K562 (cell line): ENCODE measurements around the gene FBRS. TPM values are rescaled to one million over a fixed set of nuclear protein-coding genes. Genes with fewer than 3 reads are reported as not detected.
A peak's percentile ranks its signal among the peaks of the same experiment; 100 is the strongest.

Source experiments
- ASH1L ChIP-seq: fragments of 450-650 bp; IDR thresholded peaks from 2 replicates; pipeline ENCODE4 v1.6.1; 2018; ENCODE audit warnings: borderline replicate concordance, mild to moderate bottlenecking, low read depth; ENCODE audit not compliant: partially characterized antibody
- C11orf30 ChIP-seq: fragments of 450-650 bp; IDR thresholded peaks from 2 replicates; pipeline ENCODE4 v1.6.1; 2016; ENCODE audit warnings: low read depth, mild to moderate bottlenecking
- FOXK1 ChIP-seq: sonication (generic); formaldehyde crosslinking; IDR thresholded peaks from 2 replicates; pipeline ENCODE4 v1.8.0; 2022; ENCODE audit warnings: missing genetic modification reagents, mild to moderate bottlenecking, borderline replicate concordance
- FUS ChIP-seq: fragments of 200-400 bp; formaldehyde crosslinking; optimal IDR thresholded peaks from 2 replicates; pipeline ENCODE3; 2017; ENCODE audit warnings: low read depth, low read length
- GABPB2 ChIP-seq: fragments of 250-450 bp; sonication (Bioruptor Pico); conservative IDR thresholded peaks from 2 replicates; pipeline ENCODE4 v1.5.1; 2021; ENCODE audit warnings: mild to moderate bottlenecking
- MYNN ChIP-seq, 2 experiments: sonication (generic); formaldehyde crosslinking in 1 of 2; IDR thresholded peaks; 2 replicates each; pipeline versions ENCODE4 v1.5.0 to v1.6.1; 2016 to 2020; ENCODE audit warnings: antibody characterized with exemption in 1 of 2, missing genetic modification reagents in 1 of 2
- NR2C1 ChIP-seq, 2 experiments: fragments of 450-650 bp; IDR thresholded peaks; 2 replicates each; pipeline ENCODE4 v1.6.1; 2017; ENCODE audit warnings: mild to moderate bottlenecking in 2 of 2, antibody characterized with exemption in 1 of 2, inconsistent platforms in 1 of 2, missing compliant biosample characterization in 1 of 2, missing genetic modification characterization in 1 of 2
- POLR2B ChIP-seq: fragments of 450-650 bp; IDR thresholded peaks from 2 replicates; pipeline ENCODE4 v1.6.1; 2018; ENCODE audit warnings: low read depth; ENCODE audit not compliant: partially characterized antibody
- POLR2H ChIP-seq: IDR thresholded peaks from 2 replicates; pipeline ENCODE4 v1.6.1; 2016; ENCODE audit warnings: missing genetic modification characterization, low read depth, mild to moderate bottlenecking, control low read depth, missing compliant biosample characterization, moderate library complexity
- RBM14 ChIP-seq: fragments of 200-400 bp; formaldehyde crosslinking; IDR thresholded peaks from 2 replicates; pipeline ENCODE4 v1.6.1; 2018; ENCODE audit warnings: low read depth, mild to moderate bottlenecking, low read length, moderate library complexity, borderline replicate concordance; ENCODE audit not compliant: insufficient read depth
- SMAD1 ChIP-seq: fragments of 150-350 bp; IDR thresholded peaks from 2 replicates; pipeline ENCODE4 v1.6.1; 2014; ENCODE audit warnings: low read length, low read depth; ENCODE audit not compliant: partially characterized antibody
- SMAD4 ChIP-seq: fragments of 250-450 bp; sonication (Bioruptor Pico); conservative IDR thresholded peaks from 2 replicates; pipeline ENCODE4 v1.8.0; 2021; ENCODE audit warnings: inconsistent platforms, mild to moderate bottlenecking, moderate library complexity
- ZBTB8A ChIP-seq: fragments of 450-650 bp; IDR thresholded peaks from 2 replicates; pipeline ENCODE4 v1.6.1; 2018; ENCODE audit warnings: mild to moderate bottlenecking, moderate library complexity; ENCODE audit not compliant: partially characterized antibody
- polyA plus RNA-seq, 8 experiments: library from polyadenylated mRNA; depleted of rRNA in 4 of 8; stranded (reverse) in 5 of 8; unstranded in 3 of 8; fragments of >200 nt; fragmentation: Nextera tagmentation in 2 of 8; fragmentation: Illumina TruSeq in 1 of 8; extraction: Ambion mirVana in 2 of 8; extraction: Trizol in 1 of 8; gene quantifications; 2 replicates each; pipeline versions ENCODE4 v1.2.1 to v1.2.3, GENCODE V29; 2011 to 2014; ENCODE audit warnings: inconsistent platforms in 1 of 8, missing spikeins in 1 of 8
- total RNA-seq, 7 experiments: library from RNA; depleted of rRNA in 6 of 7; stranded (reverse); fragments of >200 nt in 6 of 7; fragmentation: Illumina TruSeq in 2 of 7; extraction: Trizol in 2 of 7; gene quantifications; 2 replicates each; pipeline versions ENCODE4 v1.2.1 to v1.2.3, GENCODE V29; 2011 to 2021; ENCODE audit warnings: low replicate concordance in 1 of 7
- TF ChIP-seq, protein P1 (sequence below): fragments of 450-650 bp; formaldehyde crosslinking; IDR thresholded peaks from 2 replicates; pipeline ENCODE4 v1.4.0; 2020; ENCODE audit warnings: mild to moderate bottlenecking, mixed read lengths
- TF ChIP-seq, protein P2 (sequence below): fragments of 250-450 bp; sonication (Bioruptor Pico); IDR thresholded peaks from 2 replicates; pipeline ENCODE4 v1.8.0; 2022; ENCODE audit warnings: inconsistent platforms
- TF ChIP-seq, protein P3 (sequence below): fragments of 450-650 bp; formaldehyde crosslinking; IDR thresholded peaks from 2 replicates; pipeline ENCODE4 v1.4.0; 2020; ENCODE audit warnings: mild to moderate bottlenecking
- TF ChIP-seq, protein P4 (sequence below): sonication (generic); formaldehyde crosslinking; IDR thresholded peaks from 2 replicates; pipeline ENCODE4 v1.9.0; 2022; ENCODE audit warnings: mild to moderate bottlenecking, missing genetic modification reagents
- TF ChIP-seq, protein P5 (sequence below): fragments of 450-650 bp; IDR thresholded peaks from 2 replicates; pipeline ENCODE4 v1.6.1; 2014; ENCODE audit warnings: low read depth, mild to moderate bottlenecking, moderate library complexity, borderline replicate concordance

The FBRS gene
- total and polyA plus RNA-seq, 9 of the 15 experiments (the other 6 are each of a cell fraction or from before 2014, with no cell fraction given), result 0.32 to 59.5 (median 13.1) TPM

DNA sequence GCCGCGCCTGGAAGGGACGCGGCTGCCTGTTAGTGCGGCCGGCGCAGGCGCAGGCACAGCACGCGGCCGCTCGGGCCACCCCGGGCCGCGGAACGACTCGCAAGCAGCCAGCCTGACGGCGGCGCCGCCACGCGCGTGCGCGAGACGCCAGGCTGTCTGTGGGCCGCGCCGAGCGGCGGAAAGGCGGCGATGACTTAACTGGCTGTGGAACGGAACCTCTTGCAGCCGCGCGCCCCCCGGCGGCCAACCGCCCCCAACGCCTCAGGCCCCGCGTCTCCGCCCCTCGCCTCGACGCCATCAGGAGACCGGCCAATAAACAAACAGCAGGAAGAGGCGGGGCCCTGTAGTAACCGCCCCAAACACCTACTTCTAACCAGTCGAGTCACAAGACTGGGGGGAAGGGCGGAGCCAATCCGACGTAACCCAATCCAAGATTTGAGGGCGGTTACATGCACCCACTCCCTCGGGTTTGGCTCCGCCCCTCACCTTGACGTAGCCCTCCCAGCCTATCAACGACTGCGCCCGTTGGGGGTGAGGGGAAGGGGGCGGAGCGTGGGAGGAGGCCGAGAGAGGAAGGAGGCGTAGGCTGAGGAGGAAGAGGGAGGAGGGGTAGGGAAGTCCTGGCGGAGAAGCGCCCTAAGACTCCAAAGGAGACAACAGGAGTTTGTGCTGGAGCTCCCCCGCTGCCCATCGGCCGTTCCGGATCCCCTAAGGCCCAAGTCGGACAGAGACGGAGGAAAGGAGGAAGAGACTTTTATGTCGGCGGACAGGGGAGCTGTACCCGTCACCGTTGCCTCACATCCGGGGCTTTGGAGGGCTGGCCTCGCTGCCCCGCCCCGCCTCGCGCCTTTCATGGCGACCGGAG is at the start of gene FBRS (continued):
- TF ChIP-seq, protein P1, sequence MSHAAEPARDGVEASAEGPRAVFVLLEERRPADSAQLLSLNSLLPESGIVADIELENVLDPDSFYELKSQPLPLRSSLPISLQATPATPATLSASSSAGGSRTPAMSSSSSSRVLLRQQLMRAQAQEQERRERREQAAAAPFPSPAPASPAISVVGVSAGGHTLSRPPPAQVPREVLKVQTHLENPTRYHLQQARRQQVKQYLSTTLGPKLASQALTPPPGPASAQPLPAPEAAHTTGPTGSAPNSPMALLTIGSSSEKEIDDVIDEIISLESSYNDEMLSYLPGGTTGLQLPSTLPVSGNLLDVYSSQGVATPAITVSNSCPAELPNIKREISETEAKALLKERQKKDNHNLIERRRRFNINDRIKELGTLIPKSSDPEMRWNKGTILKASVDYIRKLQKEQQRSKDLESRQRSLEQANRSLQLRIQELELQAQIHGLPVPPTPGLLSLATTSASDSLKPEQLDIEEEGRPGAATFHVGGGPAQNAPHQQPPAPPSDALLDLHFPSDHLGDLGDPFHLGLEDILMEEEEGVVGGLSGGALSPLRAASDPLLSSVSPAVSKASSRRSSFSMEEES, result no peak
- peak; percentile 14 for TF ChIP-seq ASH1L
- TF ChIP-seq SMAD4 (CRISPR knock-in tag), result peak; percentile 100
- peak; percentile 96 for TF ChIP-seq POLR2B
- TF ChIP-seq, protein P2, sequence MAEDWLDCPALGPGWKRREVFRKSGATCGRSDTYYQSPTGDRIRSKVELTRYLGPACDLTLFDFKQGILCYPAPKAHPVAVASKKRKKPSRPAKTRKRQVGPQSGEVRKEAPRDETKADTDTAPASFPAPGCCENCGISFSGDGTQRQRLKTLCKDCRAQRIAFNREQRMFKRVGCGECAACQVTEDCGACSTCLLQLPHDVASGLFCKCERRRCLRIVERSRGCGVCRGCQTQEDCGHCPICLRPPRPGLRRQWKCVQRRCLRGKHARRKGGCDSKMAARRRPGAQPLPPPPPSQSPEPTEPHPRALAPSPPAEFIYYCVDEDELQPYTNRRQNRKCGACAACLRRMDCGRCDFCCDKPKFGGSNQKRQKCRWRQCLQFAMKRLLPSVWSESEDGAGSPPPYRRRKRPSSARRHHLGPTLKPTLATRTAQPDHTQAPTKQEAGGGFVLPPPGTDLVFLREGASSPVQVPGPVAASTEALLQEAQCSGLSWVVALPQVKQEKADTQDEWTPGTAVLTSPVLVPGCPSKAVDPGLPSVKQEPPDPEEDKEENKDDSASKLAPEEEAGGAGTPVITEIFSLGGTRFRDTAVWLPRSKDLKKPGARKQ (CRISPR knock-in tag), result no peak
- peak; percentile 66; the same call in 1 of the 2 replicates for TF ChIP-seq MYNN (IDR thresholded peaks at IDR 0.05)
- no peak for TF ChIP-seq MYNN (CRISPR knock-in tag; IDR thresholded peaks at IDR 0.05)
- TF ChIP-seq GABPB2, result no peak
- TF ChIP-seq, protein P3, sequence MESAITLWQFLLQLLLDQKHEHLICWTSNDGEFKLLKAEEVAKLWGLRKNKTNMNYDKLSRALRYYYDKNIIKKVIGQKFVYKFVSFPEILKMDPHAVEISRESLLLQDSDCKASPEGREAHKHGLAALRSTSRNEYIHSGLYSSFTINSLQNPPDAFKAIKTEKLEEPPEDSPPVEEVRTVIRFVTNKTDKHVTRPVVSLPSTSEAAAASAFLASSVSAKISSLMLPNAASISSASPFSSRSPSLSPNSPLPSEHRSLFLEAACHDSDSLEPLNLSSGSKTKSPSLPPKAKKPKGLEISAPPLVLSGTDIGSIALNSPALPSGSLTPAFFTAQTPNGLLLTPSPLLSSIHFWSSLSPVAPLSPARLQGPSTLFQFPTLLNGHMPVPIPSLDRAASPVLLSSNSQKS (CRISPR knock-in tag), result no peak
- TF ChIP-seq, protein P4, sequence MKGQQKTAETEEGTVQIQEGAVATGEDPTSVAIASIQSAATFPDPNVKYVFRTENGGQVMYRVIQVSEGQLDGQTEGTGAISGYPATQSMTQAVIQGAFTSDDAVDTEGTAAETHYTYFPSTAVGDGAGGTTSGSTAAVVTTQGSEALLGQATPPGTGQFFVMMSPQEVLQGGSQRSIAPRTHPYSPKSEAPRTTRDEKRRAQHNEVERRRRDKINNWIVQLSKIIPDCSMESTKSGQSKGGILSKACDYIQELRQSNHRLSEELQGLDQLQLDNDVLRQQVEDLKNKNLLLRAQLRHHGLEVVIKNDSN (CRISPR knock-in tag), result peak; percentile 68; the same call in 1 of the 2 replicates
- peak; percentile 58 for TF ChIP-seq SMAD1
- no peak for TF ChIP-seq NR2C1 (IDR thresholded peaks at IDR 0.05)
- TF ChIP-seq NR2C1 (tag; IDR thresholded peaks at IDR 0.05), result no peak
- TF ChIP-seq FUS, result peak; percentile 89
- TF ChIP-seq, protein P5, sequence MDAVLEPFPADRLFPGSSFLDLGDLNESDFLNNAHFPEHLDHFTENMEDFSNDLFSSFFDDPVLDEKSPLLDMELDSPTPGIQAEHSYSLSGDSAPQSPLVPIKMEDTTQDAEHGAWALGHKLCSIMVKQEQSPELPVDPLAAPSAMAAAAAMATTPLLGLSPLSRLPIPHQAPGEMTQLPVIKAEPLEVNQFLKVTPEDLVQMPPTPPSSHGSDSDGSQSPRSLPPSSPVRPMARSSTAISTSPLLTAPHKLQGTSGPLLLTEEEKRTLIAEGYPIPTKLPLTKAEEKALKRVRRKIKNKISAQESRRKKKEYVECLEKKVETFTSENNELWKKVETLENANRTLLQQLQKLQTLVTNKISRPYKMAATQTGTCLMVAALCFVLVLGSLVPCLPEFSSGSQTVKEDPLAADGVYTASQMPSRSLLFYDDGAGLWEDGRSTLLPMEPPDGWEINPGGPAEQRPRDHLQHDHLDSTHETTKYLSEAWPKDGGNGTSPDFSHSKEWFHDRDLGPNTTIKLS, result peak; percentile 49
- peak; percentile 92 for TF ChIP-seq POLR2H (tag)
- no peak for TF ChIP-seq FOXK1 (CRISPR knock-in tag)
- no peak for TF ChIP-seq RBM14
- TF ChIP-seq ZBTB8A, result no peak
- no peak for TF ChIP-seq C11orf30
